H54 (cell line): ENCODE data around the gene GATD1.
"Not testable (repeated sequence)": the region's sequence is repeated elsewhere in the genome, so short reads cannot be mapped to it uniquely, and the experiment has no call there.

Experiments
- DNase-seq: peaks from one replicate; pipeline ENCODE4 v3.0.0; 2011; ENCODE audit warnings: low spot score, mixed read lengths; ENCODE audit not compliant: insufficient read length
- FAIRE-seq: peaks from 3 replicates; lab custom pipeline; 2011; peaks lifted over from hg19 to GRCh38; lab: Jason Lieb, UNC
- POLR2A ChIP-seq: IDR thresholded peaks from 2 replicates; pipeline ENCODE4 v1.6.1; 2011; ENCODE audit warnings: low read depth, mild to moderate bottlenecking, low read length

GATD1 gene

DNA sequence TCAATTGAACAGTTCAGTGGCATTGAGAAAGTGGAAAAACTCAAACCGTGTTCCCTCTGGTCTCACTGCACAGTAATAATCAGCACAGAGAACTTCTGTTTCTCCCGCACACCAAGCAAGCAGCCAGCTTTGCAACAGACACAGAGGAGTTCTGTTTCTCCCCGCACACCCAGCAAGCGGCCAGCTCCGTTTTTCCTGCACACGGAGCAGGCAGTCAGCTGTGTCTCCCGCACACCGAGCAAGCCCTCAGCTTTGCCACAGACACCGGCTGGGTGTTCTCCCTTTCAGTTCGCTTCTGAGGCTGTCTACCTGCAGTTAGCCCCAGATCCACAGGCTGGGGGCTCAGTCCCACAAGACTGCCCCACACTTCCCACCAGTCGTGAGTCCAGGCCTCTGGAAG is 39.9 kb downstream of the GATD1 start:
- FAIRE-seq (no peak), DNase-seq (no peak)
- TF ChIP-seq POLR2A, result no peak

DNA sequence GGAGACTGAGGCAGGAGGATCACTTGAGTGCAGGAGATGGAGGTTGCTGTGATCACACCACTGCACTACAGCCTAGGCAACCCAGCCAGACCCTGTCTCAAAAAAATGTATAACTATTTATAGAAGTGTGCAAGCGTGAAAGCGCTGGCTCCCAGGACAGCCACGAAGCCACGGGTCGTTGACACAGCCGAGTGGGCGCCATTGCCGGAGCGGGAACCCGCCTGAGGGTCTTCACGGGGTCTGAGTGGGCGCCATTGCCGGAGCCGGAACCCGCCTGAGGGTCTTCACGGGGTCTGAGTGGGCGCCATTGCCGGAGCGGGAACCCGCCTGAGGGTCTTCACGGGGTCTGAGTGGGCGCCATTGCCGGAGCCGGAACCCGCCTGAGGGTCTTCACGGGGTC is 42.7 kb downstream of the GATD1 start:
- DNase-seq, FAIRE-seq: not testable (repeated sequence)

DNA sequence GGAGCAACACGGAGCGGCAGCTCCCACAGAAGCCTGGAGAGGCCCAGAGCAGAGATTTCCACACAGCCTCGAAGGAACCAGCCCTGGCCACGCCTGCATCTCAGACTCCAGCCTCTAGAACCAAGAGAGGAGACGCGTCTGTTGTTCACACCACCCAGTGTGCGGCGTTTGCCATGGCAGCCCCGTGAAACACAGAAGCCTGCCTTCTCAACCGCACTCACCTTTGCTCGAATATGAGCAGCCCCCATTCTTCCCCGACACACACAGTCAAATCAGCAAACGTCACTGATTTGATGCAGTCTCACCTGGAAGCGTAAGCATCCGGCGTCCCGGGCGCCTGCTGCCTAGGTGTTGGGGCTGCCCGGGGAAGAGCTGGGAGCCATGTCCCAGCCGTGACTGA is 44.2 kb downstream of the GATD1 start:
- no peak for TF ChIP-seq POLR2A
- DNase-seq, result no peak

DNA sequence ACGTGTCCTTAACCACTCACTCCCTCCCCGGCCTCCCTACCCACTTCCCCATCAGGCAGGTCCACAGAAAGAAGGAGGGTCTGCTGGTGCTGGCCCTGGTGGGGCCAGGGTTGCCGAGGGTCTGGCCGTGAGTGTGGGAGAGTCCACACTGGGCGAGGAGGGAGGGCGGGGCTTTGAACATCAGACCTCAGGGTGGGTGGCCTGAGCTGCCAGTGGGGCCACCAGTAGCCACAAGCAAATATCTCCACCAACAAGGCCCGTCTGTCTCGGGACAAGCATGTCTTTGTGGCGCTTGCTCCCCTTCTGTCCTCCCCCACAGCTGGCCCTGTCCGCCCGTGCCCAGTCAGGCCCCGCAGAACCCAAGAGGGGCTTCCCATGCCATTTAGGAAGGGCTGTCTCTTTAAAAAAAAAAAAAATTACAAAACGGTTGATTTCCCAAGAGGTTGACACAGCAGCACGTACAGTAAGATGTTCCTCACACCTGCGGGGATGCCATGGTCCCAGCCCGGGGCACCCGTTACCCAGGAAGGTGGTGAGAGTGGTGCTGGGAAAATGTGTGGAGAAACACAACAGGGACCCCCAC is 47.7 kb downstream of the GATD1 start:
- TF ChIP-seq POLR2A, result no peak
- DNase-seq (no peak), FAIRE-seq (no peak)

More for the DNA sequence above, 44.2 kb downstream of the GATD1 start:
- no peak for FAIRE-seq

DNA sequence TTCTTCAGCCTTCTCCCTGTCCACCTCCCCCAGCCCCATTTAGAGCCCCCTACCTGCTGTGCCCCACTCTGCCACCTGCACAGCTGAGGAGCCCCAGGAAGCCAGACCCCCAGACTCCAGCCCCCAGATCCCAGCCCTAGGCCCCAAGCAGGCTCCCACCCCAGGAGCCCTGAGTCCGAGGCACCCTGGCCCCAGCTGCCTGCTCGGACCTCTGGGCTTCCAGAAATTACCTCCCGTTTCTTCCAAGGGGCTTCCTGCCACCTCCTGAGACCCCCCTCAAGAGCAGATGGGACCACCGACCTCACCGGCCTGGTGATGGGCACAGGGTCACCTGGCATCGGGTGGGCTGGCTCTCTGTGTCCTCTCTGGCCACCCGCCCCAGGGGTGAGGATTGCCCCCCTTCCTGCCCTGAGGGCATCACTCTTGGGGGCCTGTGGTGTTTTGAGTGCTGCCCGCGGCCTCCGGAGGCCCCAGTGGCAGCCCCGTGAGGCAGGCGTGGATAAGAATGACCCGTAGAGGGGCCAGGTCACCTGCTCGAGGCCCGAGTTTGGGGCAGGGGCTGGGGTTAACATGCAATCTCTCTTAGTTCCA is 48.3 kb downstream of the GATD1 start:
- DNase-seq (no peak), FAIRE-seq (no peak)
- TF ChIP-seq POLR2A, result no peak

DNA sequence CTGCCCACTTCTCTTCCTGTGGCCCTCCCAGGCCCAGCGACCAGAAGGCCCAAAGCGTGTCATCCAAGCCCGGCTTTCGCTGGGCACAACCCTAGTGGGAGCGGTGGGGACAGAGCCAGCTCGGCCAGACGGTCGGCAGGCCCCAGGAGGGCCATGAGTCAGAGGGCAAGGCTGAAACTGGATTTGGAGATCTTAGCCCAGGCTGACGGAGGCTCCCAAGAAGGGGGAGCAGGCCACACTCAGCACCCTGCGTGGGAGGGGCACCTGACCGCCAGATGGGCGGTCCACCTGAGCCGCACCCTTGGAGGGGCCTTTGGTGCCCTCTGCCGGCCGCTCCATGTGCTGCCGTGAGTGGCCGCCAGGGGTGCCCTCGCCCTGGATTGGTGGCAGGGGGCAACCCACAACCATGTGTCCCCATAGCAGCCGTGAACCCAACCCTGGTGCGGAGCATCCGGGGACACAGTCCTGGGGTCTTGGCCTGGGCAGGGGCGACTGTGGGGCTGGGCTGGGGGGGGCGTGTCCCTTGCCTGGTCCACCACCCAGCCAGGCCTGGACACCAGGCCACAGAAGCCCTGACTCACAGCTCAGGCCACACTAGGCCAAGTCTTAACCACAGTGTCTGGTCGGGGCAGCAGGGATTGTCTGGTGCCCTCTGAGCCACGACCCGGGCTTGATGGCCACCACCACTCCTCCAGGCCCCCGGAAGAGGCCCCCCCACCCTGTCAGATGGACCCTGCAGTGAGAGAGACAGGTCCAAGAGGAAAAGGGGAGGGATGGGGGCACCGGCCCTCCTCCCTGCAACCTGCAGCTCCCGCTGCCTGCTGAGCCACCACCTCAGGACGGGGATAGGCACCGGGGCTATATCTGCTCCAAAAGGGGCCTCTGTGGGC is 49.2 kb downstream of the GATD1 start:
- no peak for TF ChIP-seq POLR2A
- FAIRE-seq, result peak; percentile 86
- DNase-seq, result peak; percentile 100

DNA sequence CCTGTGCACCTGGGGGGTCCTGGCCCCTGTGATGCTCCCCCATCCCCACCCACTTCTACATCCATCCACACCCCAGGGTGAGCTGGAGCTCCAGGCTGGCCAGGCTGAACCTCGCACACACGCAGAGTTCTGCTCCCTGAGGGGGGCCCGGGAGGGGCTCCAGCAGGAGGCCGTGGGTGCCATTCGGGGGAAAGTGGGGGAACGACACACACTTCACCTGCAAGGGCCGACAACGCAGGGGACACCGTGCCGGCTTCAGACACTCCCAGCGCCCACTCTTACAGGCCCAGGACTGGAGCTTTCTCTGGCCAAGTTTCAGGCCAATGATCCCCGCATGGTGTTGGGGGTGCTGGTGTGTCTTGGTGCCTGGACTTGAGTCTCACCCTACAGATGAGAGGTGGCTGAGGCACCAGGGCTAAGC is 50.0 kb downstream of the GATD1 start:
- FAIRE-seq (no peak), DNase-seq (no peak)
- TF ChIP-seq POLR2A, result no peak

DNA sequence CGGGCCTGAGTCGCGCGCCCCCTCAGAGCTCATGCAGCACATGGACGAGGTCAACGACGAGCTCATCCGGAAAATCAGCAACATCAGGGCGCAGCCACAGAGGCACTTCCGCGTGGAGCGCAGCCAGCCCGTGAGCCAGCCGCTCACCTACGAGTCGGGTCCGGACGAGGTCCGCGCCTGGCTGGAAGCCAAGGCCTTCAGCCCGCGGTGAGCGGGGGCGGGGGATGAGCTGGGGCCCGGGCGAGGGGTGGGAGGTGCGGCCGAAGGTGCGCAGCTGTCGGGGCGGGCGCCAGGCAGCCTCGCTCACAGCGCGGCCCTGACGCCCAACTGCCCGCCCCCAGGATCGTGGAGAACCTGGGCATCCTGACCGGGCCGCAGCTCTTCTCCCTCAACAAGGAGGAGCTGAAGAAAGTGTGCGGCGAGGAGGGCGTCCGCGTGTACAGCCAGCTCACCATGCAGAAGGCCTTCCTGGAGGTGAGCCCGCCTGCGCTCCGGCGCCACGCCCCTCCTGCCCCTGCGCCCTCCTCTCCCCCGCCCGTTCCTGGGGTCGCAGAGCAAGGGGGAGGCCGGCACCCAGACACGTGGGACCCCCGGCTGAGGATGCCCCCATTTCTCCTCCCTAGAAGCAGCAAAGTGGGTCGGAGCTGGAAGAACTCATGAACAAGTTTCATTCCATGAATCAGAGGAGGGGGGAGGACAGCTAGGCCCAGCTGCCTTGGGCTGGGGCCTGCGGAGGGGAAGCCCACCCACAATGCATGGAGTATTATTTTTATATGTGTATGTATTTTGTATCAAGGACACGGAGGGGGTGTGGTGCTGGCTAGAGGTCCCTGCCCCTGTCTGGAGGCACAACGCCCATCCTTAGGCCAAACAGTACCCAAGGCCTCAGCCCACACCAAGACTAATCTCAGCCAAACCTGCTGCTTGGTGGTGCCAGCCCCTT is 50.7 kb downstream of the GATD1 start:
- DNase-seq, result no peak
- FAIRE-seq, result no peak
- TF ChIP-seq POLR2A, result no peak

DNA sequence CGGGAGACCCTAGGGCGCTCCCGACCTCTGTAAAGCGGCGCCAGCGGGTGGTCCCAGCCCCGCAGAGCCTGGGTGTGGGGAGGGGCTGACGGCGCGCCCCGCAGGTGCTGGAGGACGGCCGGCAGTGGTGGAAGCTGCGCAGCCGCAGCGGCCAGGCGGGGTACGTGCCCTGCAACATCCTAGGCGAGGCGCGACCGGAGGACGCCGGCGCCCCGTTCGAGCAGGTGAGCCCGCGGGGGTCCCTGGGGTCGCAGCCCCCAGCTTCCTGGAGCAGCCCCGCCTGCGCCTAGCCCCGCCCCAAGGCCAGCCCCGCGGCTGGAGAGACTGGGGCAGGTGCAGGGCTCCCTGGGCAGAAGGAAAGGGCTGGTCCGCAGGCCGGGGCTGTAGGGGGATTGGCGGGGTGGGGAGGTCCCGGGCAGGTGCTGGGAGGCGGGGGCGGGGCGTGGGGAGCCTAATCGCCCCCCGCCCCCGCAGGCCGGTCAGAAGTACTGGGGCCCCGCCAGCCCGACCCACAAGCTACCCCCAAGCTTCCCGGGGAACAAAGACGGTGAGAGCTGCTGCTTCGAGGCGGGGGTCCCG is 51.6 kb downstream of the GATD1 start:
- DNase-seq (no peak), FAIRE-seq (no peak)
- no peak for TF ChIP-seq POLR2A

DNA sequence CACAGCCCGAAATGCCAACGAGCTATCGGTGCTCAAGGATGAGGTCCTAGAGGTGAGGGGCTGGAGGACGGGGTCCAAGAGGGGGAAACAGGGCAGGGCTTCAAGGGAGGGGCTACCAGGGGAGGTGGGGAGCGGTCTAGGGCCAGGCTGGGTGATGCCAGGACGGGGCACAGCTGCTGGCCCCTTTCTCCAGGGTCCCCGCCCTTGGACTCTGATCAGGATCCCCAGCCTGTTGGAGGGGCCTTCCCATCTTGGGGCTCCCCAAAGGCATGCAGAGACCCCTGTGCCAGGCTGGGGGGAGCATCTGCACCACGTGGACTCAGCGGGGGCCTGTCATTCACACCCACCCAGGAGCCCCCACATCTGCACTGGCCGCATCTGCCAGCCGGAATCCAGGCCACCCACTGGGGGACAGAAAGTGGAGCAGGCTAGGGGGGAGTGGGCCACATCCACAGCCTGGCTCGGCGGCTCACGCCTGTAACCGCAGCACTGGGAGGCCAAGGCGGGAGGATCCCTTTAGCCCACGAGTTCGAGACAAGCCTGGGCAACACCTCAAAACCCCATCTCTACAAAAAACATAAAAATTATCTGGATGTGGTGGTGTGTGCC is 52.4 kb downstream of the GATD1 start:
- DNase-seq (no peak), FAIRE-seq (no peak)
- no peak for TF ChIP-seq POLR2A

DNA sequence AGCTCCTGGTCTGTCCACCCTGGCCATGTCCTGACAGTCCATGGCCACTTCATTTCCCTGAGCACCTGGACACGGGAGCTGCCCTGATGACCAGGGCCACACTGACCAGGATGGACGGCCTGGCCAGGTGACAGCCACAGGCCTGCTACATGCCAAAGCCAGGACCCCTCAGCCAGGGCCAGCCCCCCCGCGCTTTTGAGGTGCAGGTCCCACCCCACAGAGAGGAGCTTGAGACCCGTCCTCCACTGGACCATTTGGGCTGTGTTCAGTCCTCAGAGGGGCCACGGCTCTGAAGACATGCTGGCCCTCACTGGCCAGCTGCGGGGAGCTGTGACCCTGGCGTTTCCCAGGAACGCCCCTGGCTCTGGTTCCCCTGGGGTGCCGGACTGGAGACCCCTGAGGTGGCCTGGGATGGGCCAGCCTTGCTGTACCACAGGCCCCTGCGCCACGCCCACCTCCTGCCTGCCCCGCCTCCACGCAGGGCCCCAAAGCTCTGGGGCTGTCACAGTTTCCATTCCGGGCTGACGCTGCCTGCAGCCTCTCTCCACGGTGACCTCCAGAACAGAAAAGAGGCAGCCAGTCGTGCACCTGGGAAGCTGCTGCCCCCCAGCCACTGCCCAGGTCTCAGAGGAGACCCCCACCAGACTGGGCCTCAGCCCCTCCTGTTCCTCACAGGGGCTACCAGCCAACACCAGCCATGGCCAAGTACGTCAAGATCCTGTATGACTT is 53.1 kb downstream of the GATD1 start:
- DNase-seq, result no peak
- FAIRE-seq, result no peak
- TF ChIP-seq POLR2A, result no peak
